C4-2B (cell line): ENCODE measurements around the gene HSD17B4.
A peak's percentile ranks its signal among the peaks of the same experiment; 100 is the strongest.
"Not testable (repeated sequence)": the region's sequence is repeated elsewhere in the genome, so short reads cannot be mapped to it uniquely, and the experiment has no call there.

ENCODE experiments used
- H3K27ac ChIP-seq: fragments of 450-650 bp; 2 replicates; pipeline ENCODE4 v1.5.1; 2017
- CTCF ChIP-seq: fragments of 450-650 bp; conservative IDR thresholded peaks from 2 replicates; pipeline ENCODE4 v1.5.1; 2017; ENCODE audit warnings: mild to moderate bottlenecking
- ZFX ChIP-seq: fragments of 450-650 bp; IDR thresholded peaks from 2 replicates; pipeline ENCODE4 v1.6.1; 2017

HSD17B4 gene

GRCh38 chr5:119411361-119412278 lies 40.7 kb upstream of the HSD17B4 start:
- peak overlapping the region; percentile 58 for H3K27ac ChIP-seq
- TF ChIP-seq CTCF, result peak; percentile 95
- TF ChIP-seq ZFX, result no peak

GRCh38 chr5:119412279-119413227 lies 39.7 kb upstream of the HSD17B4 start:
- TF ChIP-seq ZFX, result no peak
- peak; percentile 23 for TF ChIP-seq CTCF
- H3K27ac ChIP-seq, result no peak overlapping the region

GRCh38 chr5:119414124-119414734 lies 38.1 kb upstream of the HSD17B4 start:
- H3K27ac ChIP-seq, result not testable (repeated sequence)

GRCh38 chr5:119417891-119418605 lies 34.2 kb upstream of the HSD17B4 start:
- H3K27ac ChIP-seq, result no peak overlapping the region
- TF ChIP-seq ZFX (no peak), CTCF (no peak)

GRCh38 chr5:119418606-119419100 lies 33.6 kb upstream of the HSD17B4 start:
- TF ChIP-seq CTCF (no peak), ZFX (no peak)
- H3K27ac ChIP-seq, result no peak overlapping the region

- H3K27ac ChIP-seq, result peak overlapping the region; percentile 35
- no peak for TF ChIP-seq CTCF
- TF ChIP-seq ZFX, result no peak
These were observed 32.1 kb upstream of the HSD17B4 start for GRCh38 chr5:119420169-119420568.

- TF ChIP-seq ZFX, result no peak
- TF ChIP-seq CTCF, result no peak
- no peak overlapping the region for H3K27ac ChIP-seq
These were observed 26.2 kb upstream of the HSD17B4 start for GRCh38 chr5:119426057-119426456.
